ENCODE data around the gene CMTM4. TPM values are rescaled to one million over a fixed set of nuclear protein-coding genes. Genes with fewer than 3 reads are reported as not detected.

The CMTM4 gene
- total and polyA plus RNA-seq, 4 donors = 24.3 to 78.0 (median 32.0) TPM

GRCh38 chr16:66695935-66696668 is 441 bp downstream of the CMTM4 start:
- ATAC-seq (ENCODE audit: insufficient read depth, low FRiP score) = peak; percentile 39
- TF ChIP-seq CTCF (IDR thresholded peaks at IDR 0.05; ENCODE audit: control extremely low read depth, extremely low read depth) = no peak
- H3K36me3 ChIP-seq (ENCODE audit: control insufficient read depth in 4 of 4, insufficient read depth in 4 of 4, low read length in 4 of 4) = no peaks in the 10 kb centered on the region

GRCh38 chr16:66695471-66695934 is 1.0 kb downstream of the CMTM4 start:
- 25 to 30% methylated on average over 8 of the region's 8 CpGs for WGBS, 2 donors
- DNase-seq = no peak

More at GRCh38 chr16:66695935-66696668, 441 bp downstream of the CMTM4 start:
- H3K9me3 ChIP-seq (ENCODE audit: control insufficient read depth in 4 of 4, insufficient read depth in 3 of 4, low read length in 3 of 4) = no peaks in the 10 kb centered on the region
- WGBS, 2 donors = 2 to 4% methylated on average over 27 to 91 of the region's 91 CpGs
- H3K27ac ChIP-seq (ENCODE audit: low read depth in 1 of 2, low read length in 1 of 2) = peak overlapping the region; percentile 17 to 81
- peak overlapping the region; percentile 56 for H3K4me3 ChIP-seq
- peak in 1 of 3 donors; percentile 34 for DNase-seq
- peaks cover 0 to 15% (median 10%) of the 10 kb centered on the region in 5 donors for H3K4me1 ChIP-seq (ENCODE audit: control insufficient read depth in 5 of 5, insufficient read depth in 5 of 5, low read length in 5 of 5)
- no peaks in the 10 kb centered on the region for H3K27me3 ChIP-seq (ENCODE audit: control insufficient read depth in 3 of 3, insufficient read depth in 3 of 3, low read length in 2 of 3)
- H3K9ac ChIP-seq (ENCODE audit: insufficient read depth in 1 of 2, low read length in 2 of 2) = peak overlapping the region; percentile 56 to 57

GRCh38 chr16:66693149-66693548 is 3.4 kb downstream of the CMTM4 start:
- H3K4me3 ChIP-seq = no peak overlapping the region
- 75 to 89% methylated on average over 4 of the region's 4 CpGs for WGBS, 2 donors
- no peaks in the 10 kb centered on the region for H3K36me3 ChIP-seq (ENCODE audit: control insufficient read depth in 4 of 4, insufficient read depth in 4 of 4, low read length in 4 of 4)
- no peaks in the 10 kb centered on the region for H3K9me3 ChIP-seq (ENCODE audit: control insufficient read depth in 4 of 4, insufficient read depth in 3 of 4, low read length in 3 of 4)
- DNase-seq (no peak), ATAC-seq (ENCODE audit: insufficient read depth, low FRiP score) (no peak)
- H3K9ac ChIP-seq (ENCODE audit: insufficient read depth in 1 of 2, low read length in 2 of 2) = no peak overlapping the region
- H3K27me3 ChIP-seq (ENCODE audit: control insufficient read depth in 3 of 3, insufficient read depth in 3 of 3, low read length in 2 of 3) = no peaks in the 10 kb centered on the region
- H3K4me1 ChIP-seq (ENCODE audit: control insufficient read depth in 5 of 5, insufficient read depth in 5 of 5, low read length in 5 of 5) = peaks cover 0 to 15% (median 10%) of the 10 kb centered on the region in 5 donors
- no peak overlapping the region for H3K27ac ChIP-seq (ENCODE audit: low read depth in 1 of 2, low read length in 1 of 2)
- no peak for TF ChIP-seq CTCF (IDR thresholded peaks at IDR 0.05; ENCODE audit: control extremely low read depth, extremely low read depth)

More at GRCh38 chr16:66695471-66695934, 1.0 kb downstream of the CMTM4 start:
- Histone ChIP-seq H3K4me1 (ENCODE audit: control insufficient read depth in 5 of 5, insufficient read depth in 5 of 5, low read length in 5 of 5) (peaks cover 0 to 15% (median 10%) of the 10 kb centered on the region in 5 donors), H3K9me3 (ENCODE audit: control insufficient read depth in 4 of 4, insufficient read depth in 3 of 4, low read length in 3 of 4) (no peaks in the 10 kb centered on the region), H3K27me3 (ENCODE audit: control insufficient read depth in 3 of 3, insufficient read depth in 3 of 3, low read length in 2 of 3) (no peaks in the 10 kb centered on the region), H3K4me3 (peak overlapping the region; percentile 56), H3K9ac (ENCODE audit: insufficient read depth in 1 of 2, low read length in 2 of 2) (peak overlapping the region; percentile 56 to 57), H3K36me3 (ENCODE audit: control insufficient read depth in 4 of 4, insufficient read depth in 4 of 4, low read length in 4 of 4) (no peaks in the 10 kb centered on the region), H3K27ac (ENCODE audit: low read depth in 1 of 2, low read length in 1 of 2) (peak overlapping the region in 1 of 2 donors; percentile 81)
- ATAC-seq (ENCODE audit: insufficient read depth, low FRiP score) = no peak
- TF ChIP-seq CTCF (IDR thresholded peaks at IDR 0.05; ENCODE audit: control extremely low read depth, extremely low read depth) = no peak

Data from lung (tissue), 12 donors.